Mucosa of gallbladder (tissue), 1 donor: ENCODE measurements around the gene NR2F2. TPM values are rescaled to one million over a fixed set of nuclear protein-coding genes. Genes with fewer than 3 reads are reported as not detected.
"Not testable (repeated sequence)": the region's sequence is repeated elsewhere in the genome, so short reads cannot be mapped to it uniquely, and the experiment has no call there.

Experiments used
- DNase-seq: peaks from one replicate; pipeline ENCODE4 v3.0.0-alpha.2; 2020; ENCODE audit warnings: low spot score
- total RNA-seq: library from RNA; stranded (reverse); gene quantifications from one replicate; pipeline ENCODE4 v1.2.1, GENCODE V29; 2021
- donor health status: DM: no; HTN: no; CAD: no.

Gene NR2F2
- total RNA-seq, 1 donor from 2014 or later: 288 TPM

DNA sequence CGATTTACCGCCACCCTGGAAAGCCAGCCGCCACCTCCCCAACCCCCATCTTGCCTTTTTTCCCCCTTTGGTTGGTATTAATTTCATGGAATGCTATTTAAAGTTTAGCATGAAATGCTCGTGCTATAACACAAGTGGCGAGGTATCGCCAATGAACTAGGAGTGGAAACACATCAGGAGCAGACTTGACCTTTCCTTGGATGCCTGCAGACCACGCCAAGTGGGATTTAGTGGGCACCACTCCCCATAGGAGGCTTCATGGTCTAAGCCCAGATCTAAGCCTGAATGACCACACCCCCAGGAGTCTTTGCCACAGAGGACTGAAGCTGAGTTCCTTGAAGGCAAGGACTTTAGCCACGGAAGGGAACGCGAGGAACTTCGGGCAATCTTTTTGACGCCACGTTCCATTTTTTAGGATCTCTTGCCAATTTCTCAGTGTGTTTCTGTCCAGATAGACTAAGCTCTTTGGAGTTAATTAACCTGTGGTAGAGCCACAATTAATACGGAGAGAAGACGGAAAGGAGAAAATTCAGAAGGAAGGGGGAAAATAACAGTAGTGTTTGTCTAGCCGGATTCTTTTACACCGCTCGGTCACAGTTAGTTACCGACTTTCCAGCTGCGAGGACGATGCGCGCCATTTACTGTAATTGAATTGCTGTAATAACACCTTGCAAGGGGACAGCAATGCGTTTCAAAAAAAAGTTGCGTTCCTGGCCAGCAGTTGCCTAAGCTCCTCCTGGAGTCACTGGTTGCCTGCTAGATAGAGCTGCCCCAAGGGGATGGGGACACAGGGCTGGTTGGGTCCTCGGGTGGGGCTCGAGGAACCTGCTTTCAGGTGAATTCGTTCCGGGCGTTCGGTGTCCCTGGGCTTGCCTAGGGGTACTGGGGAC lies 37.1 kb downstream of the NR2F2 start:
- no peak for DNase-seq

- DNase-seq: no peak
These were observed 38.9 kb downstream of the NR2F2 start for GRCh38 chr15:96369351-96369750.

GRCh38 chr15:96369825-96370621 lies 39.5 kb downstream of the NR2F2 start:
- DNase-seq: peak; percentile 69

DNA sequence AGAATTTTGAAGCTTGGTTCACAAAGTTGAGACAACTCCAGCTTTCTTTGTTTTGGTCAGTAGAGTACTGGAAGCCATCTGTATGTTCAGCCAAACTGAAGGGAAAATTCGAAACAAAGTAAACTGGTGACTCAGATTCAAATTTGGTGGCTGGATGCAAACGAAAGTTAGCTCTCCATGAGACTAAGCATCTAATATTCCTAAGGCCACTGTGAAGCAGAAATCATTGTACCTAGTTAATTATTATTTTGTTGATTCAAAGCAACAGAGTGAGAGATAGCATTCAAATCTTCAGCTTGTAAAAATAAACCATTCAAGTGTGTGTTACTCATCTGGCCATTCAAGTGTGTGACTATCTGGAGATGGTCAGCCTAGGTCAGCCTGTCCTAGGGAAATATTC lies 42.1 kb downstream of the NR2F2 start:
- no peak for DNase-seq

GRCh38 chr15:96374499-96374898 lies 44.0 kb downstream of the NR2F2 start:
- DNase-seq: no peak

DNA sequence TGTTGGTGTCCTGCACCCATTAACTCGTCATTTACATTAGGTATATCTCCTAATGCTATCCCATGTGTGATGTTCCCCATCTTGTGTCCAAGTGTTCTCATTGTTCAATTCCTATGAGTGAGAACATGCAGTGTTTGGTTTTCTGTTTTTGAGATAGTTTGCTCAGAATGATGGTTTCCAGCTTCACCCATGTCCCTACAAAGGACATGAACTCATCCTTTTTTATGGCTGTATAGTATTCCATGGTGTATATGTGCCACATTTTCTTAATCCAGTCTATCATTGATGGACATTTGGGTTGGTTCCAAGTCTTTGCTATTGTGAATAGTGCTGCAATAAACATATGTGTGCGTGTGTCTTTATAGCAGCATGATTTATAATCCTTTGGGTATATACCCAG lies 49.1 kb downstream of the NR2F2 start:
- not testable (repeated sequence) for DNase-seq

GRCh38 chr15:96381463-96381862 lies 51.0 kb downstream of the NR2F2 start:
- DNase-seq: peak; percentile 49

- DNase-seq: no peak
These were observed 54.7 kb downstream of the NR2F2 start for GRCh38 chr15:96385195-96385594.

DNA sequence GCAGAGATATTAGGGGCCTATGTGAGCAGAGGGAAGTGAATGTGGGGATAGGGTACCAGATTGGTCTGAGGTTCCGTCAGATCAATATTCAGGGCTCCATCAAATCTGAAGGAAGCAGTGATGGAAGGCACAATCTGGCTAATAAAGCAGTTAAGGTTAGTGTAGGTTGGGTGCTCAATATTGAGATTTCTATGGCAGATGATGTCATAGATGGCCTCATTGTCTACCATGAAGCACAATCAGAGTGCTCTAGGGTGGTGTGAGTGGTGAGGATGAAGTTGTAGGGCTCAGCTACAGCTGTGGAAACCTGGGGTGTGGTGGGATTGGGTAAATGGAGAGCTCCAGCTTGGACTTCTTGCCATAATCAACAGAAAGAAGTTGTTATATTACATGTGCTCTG lies 58.2 kb downstream of the NR2F2 start:
- DNase-seq: no peak
